Neuronal stem cell (in vitro differentiated cells): ENCODE data around the gene HSPG2.

ENCODE experiments used
- DNase-seq: peaks from one replicate; pipeline ENCODE4 v3.0.0-alpha.2; 2013; ENCODE audit warnings: low spot score
- H2AFZ ChIP-seq: one replicate; pipeline ENCODE4 v1.6.1; 2013; ENCODE audit warnings: mild to moderate bottlenecking, low read length, inconsistent platforms
- H2AK5ac ChIP-seq: 2 replicates; pipeline ENCODE4 v1.6.1; 2013; ENCODE audit warnings: low read depth, mild to moderate bottlenecking, inconsistent platforms, low read length, moderate library complexity, mixed read lengths
- H2BK120ac ChIP-seq: 2 replicates; pipeline ENCODE4 v1.6.1; 2013; ENCODE audit warnings: low read depth, mild to moderate bottlenecking, inconsistent platforms, low read length, moderate library complexity, mixed read lengths
- H2BK12ac ChIP-seq: one replicate; pipeline ENCODE4 v1.6.1; 2013; ENCODE audit warnings: low read length, inconsistent platforms
- H2BK15ac ChIP-seq: 2 replicates; pipeline ENCODE4 v1.6.1; 2013; ENCODE audit warnings: mild to moderate bottlenecking, low read length, inconsistent platforms, mixed read lengths
- H2BK5ac ChIP-seq: one replicate; pipeline ENCODE4 v1.6.1; 2013; ENCODE audit warnings: inconsistent platforms, mild to moderate bottlenecking, low read length, moderate library complexity
- H3K14ac ChIP-seq: one replicate; pipeline ENCODE4 v1.6.1; 2013; ENCODE audit warnings: low read length, inconsistent platforms
- H3K18ac ChIP-seq: 2 replicates; pipeline ENCODE4 v1.6.1; 2013; ENCODE audit warnings: low read length, inconsistent platforms
- H3K23ac ChIP-seq: 2 replicates; pipeline ENCODE4 v1.6.1; 2013; ENCODE audit warnings: low read depth, mild to moderate bottlenecking, mixed read lengths, low read length, inconsistent platforms; ENCODE audit not compliant: poor library complexity
- H3K27ac ChIP-seq: replicated peaks from 3 replicates; pipeline ENCODE4 v1.5.1; 2013; ENCODE audit warnings: low read length, inconsistent platforms
- H3K27me3 ChIP-seq, 3 experiments: 2 replicates each; pipeline ENCODE4 v1.6.1; 2013; ENCODE audit warnings: low read length in 3 of 3, mild to moderate bottlenecking in 2 of 3, inconsistent platforms in 1 of 3, low read depth in 1 of 3, mixed read lengths in 1 of 3, moderate library complexity in 1 of 3; ENCODE audit not compliant: control insufficient read depth in 3 of 3, insufficient read depth in 3 of 3
- H3K36me3 ChIP-seq, 2 donors: replicated peaks in 1 of 2; 2 replicates each; pipeline ENCODE4 v1.6.1; 2013; ENCODE audit warnings: low read length in 2 of 2; ENCODE audit not compliant: control insufficient read depth in 2 of 2, insufficient read depth in 2 of 2
- H3K4ac ChIP-seq: 2 replicates; pipeline ENCODE4 v1.6.1; 2013; ENCODE audit warnings: inconsistent platforms, mild to moderate bottlenecking, low read length, moderate library complexity
- H3K4me1 ChIP-seq, 2 donors: 1 replicate in 1 of 2; 2 replicates in 1 of 2; pipeline ENCODE4 v1.6.1; 2013; ENCODE audit warnings: low read length in 2 of 2, low read depth in 1 of 2; ENCODE audit not compliant: control insufficient read depth in 2 of 2, insufficient read depth in 1 of 2
- H3K4me2 ChIP-seq: one replicate; pipeline ENCODE4 v1.6.1; 2013; ENCODE audit warnings: mild to moderate bottlenecking, low read length, inconsistent platforms; ENCODE audit not compliant: insufficient read depth, poor library complexity, severe bottlenecking
- H3K4me3 ChIP-seq, 2 donors: 2 replicates each; pipeline ENCODE4 v1.5.1; 2013; ENCODE audit warnings: low read length in 2 of 2, mild to moderate bottlenecking in 2 of 2, inconsistent platforms in 1 of 2, moderate library complexity in 1 of 2
- H3K79me1 ChIP-seq: one replicate; pipeline ENCODE4 v1.6.1; 2013; ENCODE audit warnings: low read depth, mild to moderate bottlenecking, inconsistent platforms, low read length, moderate library complexity
- H3K9ac ChIP-seq: one replicate; pipeline ENCODE4 v1.6.1; 2013; ENCODE audit warnings: mild to moderate bottlenecking, low read depth, low read length, inconsistent platforms; ENCODE audit not compliant: poor library complexity
- H3K9me3 ChIP-seq, 2 donors: replicated peaks in 1 of 2; 2 replicates each; pipeline versions ENCODE3 to v1.6.1; 2013; ENCODE audit warnings: low read length in 2 of 2, mild to moderate bottlenecking in 2 of 2, inconsistent platforms in 1 of 2, low read depth in 1 of 2, mixed read lengths in 1 of 2, moderate library complexity in 1 of 2; ENCODE audit not compliant: control insufficient read depth in 2 of 2, insufficient read depth in 1 of 2
- H4K8ac ChIP-seq: one replicate; pipeline ENCODE4 v1.6.1; 2013; ENCODE audit warnings: low read depth, mild to moderate bottlenecking, inconsistent platforms, low read length, moderate library complexity
- H4K91ac ChIP-seq: one replicate; pipeline ENCODE4 v1.6.1; 2013; ENCODE audit warnings: low read length, low read depth, mild to moderate bottlenecking, inconsistent platforms; ENCODE audit not compliant: poor library complexity
- WGBS, 2 donors: extraction: QIAGEN DNeasy Blood & Tissue Kit; methylation state at CpG; one replicate each; pipeline ENCODE4 v1.1.7; 2013; ENCODE audit warnings: missing lambda C conversion rate in 2 of 2, mixed read lengths in 1 of 2; ENCODE audit not compliant: insufficient read length in 2 of 2, insufficient replicate concordance in 1 of 2; ENCODE audit errors: extremely low coverage in 2 of 2; 5-methylcytosine and 5-hydroxymethylcytosine counted together

The HSPG2 gene

GRCh38 chr1:21815724-21816321 lies 121.3 kb downstream of the HSPG2 start:
- WGBS, 2 donors = no CpG with 5 or more reads among the region's 12 CpGs
- Histone ChIP-seq H3K27me3 (no peaks in the 10 kb centered on the region), H3K9me3 (no peaks in the 10 kb centered on the region), H3K36me3 (no peaks in the 10 kb centered on the region), H3K79me1 (no peaks in the 10 kb centered on the region), H3K4ac (no peak overlapping the region), H3K27ac (no peak overlapping the region), H2AK5ac (peak overlapping the region; percentile 97), H2AFZ (peak overlapping the region; percentile 73), H3K4me1 (peaks cover 5 to 10% of the 10 kb centered on the region in 2 donors), H4K8ac (peak overlapping the region; percentile 4), H4K91ac (no peak overlapping the region), H3K4me3 (no peak overlapping the region), H2BK12ac (peak overlapping the region; percentile 78), H3K23ac (peak overlapping the region; percentile 58), H2BK5ac (peak overlapping the region; percentile 19), H3K14ac (no peak overlapping the region), H2BK15ac (peak overlapping the region; percentile 88), H3K4me2 (no peak overlapping the region), H2BK120ac (no peak overlapping the region), H3K9ac (no peak overlapping the region), H3K18ac (peak overlapping the region; percentile 87)
- DNase-seq = no peak

DNA sequence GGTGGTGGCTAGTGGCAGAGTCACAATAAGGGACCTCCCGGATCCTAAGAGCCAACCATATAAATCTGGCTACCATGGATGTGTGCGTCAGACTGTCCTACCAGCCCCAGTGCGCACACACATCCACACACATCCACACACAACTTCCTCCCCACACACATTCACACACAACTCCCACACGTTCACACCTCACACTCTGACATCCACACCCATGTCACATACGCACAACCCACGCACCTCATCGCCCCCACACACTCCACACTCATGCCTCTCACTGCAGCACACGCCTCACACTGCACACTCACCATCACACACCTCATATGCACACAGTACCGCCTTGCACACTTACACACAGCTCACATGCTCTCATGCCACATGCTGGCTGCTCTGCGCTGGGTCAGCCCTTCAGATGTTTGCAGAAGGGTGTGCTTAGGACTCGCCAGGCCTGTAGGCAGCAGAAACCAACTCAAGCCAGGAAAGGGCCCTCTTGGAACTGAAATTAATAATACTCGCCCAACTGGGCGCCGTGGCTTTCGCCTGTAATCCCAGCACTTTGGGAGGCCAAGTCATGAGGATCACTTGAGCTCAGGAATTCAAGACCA lies 122.0 kb downstream of the HSPG2 start:
- Histone ChIP-seq H3K4ac (peak overlapping the region; percentile 54), H3K23ac (peak overlapping the region; percentile 67), H3K36me3 (no peaks in the 10 kb centered on the region), H3K4me3 (peak overlapping the region in 1 of 2 donors; percentile 0), H3K9me3 (no peaks in the 10 kb centered on the region), H2BK120ac (peak overlapping the region; percentile 10), H2BK12ac (peak overlapping the region; percentile 59), H4K91ac (peak overlapping the region; percentile 38), H3K27ac (no peak overlapping the region), H3K79me1 (no peaks in the 10 kb centered on the region), H3K14ac (no peak overlapping the region), H2BK15ac (peak overlapping the region; percentile 30), H3K27me3 (no peaks in the 10 kb centered on the region), H4K8ac (peak overlapping the region; percentile 53), H2AFZ (peak overlapping the region; percentile 58), H3K9ac (peak overlapping the region; percentile 80), H3K4me1 (peaks cover 5 to 10% of the 10 kb centered on the region in 2 donors), H3K18ac (peak overlapping the region; percentile 92), H3K4me2 (no peak overlapping the region), H2AK5ac (peak overlapping the region; percentile 82), H2BK5ac (peak overlapping the region; percentile 77)
- DNase-seq = no peak
- WGBS, 2 donors = 100% methylated on average over 6 of the region's 15 CpGs; no CpG with 5 or more reads in 1 of the 2 donors

DNA sequence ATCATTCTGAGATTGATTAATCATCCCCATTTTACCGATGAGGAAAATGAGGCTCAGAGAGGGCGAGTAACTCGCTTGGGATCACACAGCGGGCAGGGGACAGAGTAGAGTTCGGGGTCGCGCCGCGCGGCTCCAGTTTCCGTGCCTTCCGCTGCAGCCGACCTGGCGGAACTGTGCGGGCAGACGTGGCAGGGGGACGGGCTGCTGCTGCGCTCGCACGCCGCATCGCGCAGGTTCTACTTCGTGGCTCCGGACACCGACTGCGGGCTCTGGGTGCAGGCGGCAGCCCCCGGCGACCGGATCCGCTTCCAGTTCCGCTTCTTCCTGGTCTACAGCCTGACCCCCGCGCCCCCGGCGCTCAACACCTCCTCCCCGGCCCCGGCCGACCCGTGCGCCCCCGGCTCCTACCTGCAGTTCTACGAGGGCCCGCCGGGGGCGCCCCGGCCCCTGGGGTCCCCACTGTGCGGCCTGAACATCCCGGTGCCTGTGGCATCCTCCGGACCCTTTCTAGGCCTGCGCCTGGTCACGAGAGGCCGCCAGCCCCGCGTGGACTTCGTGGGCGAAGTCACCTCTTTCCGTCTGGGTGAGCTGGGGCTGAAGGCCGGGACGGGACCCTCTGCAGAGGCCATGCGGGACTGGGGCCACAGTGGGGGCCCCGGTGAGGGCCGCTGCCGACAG lies 122.7 kb downstream of the HSPG2 start:
- peak; percentile 50 for DNase-seq
- no peaks in the 10 kb centered on the region for H3K79me1 ChIP-seq
- H3K4me1 ChIP-seq = peaks cover 5 to 10% of the 10 kb centered on the region in 2 donors
- H2BK120ac ChIP-seq = peak overlapping the region; percentile 10
- H3K36me3 ChIP-seq = no peaks in the 10 kb centered on the region
- peak overlapping the region; percentile 58 for H2AFZ ChIP-seq
- no peak overlapping the region for H4K8ac ChIP-seq
- H3K27me3 ChIP-seq = no peaks in the 10 kb centered on the region
- H2AK5ac ChIP-seq = peak overlapping the region; percentile 82
- no peak overlapping the region for H3K27ac ChIP-seq
- H3K4ac ChIP-seq = peak overlapping the region; percentile 54
- peak overlapping the region in 1 of 2 donors; percentile 83 for H3K4me3 ChIP-seq
- H3K4me2 ChIP-seq = peak overlapping the region; percentile 75
- H2BK15ac ChIP-seq = peak overlapping the region; percentile 83
- H2BK5ac ChIP-seq = peak overlapping the region; percentile 77
- H3K18ac ChIP-seq = peak overlapping the region; percentile 96
- H3K23ac ChIP-seq = peak overlapping the region; percentile 93
- H3K9me3 ChIP-seq = no peaks in the 10 kb centered on the region
- peak overlapping the region; percentile 38 for H4K91ac ChIP-seq
- WGBS, 2 donors = no CpG with 5 or more reads among the region's 65 CpGs
- H3K9ac ChIP-seq = peak overlapping the region; percentile 94
- no peak overlapping the region for H3K14ac ChIP-seq
- peak overlapping the region; percentile 63 for H2BK12ac ChIP-seq

GRCh38 chr1:21813542-21813941 lies 123.6 kb downstream of the HSPG2 start:
- H3K27ac ChIP-seq = no peak overlapping the region
- no peak overlapping the region for H3K23ac ChIP-seq
- no peaks in the 10 kb centered on the region for H3K79me1 ChIP-seq
- no peak overlapping the region for H2BK15ac ChIP-seq
- H3K4me2 ChIP-seq = no peak overlapping the region
- no peaks in the 10 kb centered on the region for H3K9me3 ChIP-seq
- H3K18ac ChIP-seq = no peak overlapping the region
- H2BK120ac ChIP-seq = no peak overlapping the region
- peaks cover 5 to 10% of the 10 kb centered on the region in 2 donors for H3K4me1 ChIP-seq
- no peak for DNase-seq
- H3K14ac ChIP-seq = no peak overlapping the region
- H3K9ac ChIP-seq = no peak overlapping the region
- no CpG with 5 or more reads among the region's 3 CpGs for WGBS, 2 donors
- no peaks in the 10 kb centered on the region for H3K36me3 ChIP-seq
- H3K27me3 ChIP-seq = no peaks in the 10 kb centered on the region
- no peak overlapping the region for H2AFZ ChIP-seq
- no peak overlapping the region for H3K4me3 ChIP-seq
- no peak overlapping the region for H2BK12ac ChIP-seq
- no peak overlapping the region for H3K4ac ChIP-seq
- no peak overlapping the region for H2BK5ac ChIP-seq
- no peak overlapping the region for H4K91ac ChIP-seq
- no peak overlapping the region for H4K8ac ChIP-seq
- no peak overlapping the region for H2AK5ac ChIP-seq
